GM18499 (cell line): ENCODE measurements around the gene ARPC4.

Experiments
- ATAC-seq: cut with Tn5 transposase; IDR thresholded peaks from one replicate; pipeline ENCODE4 v1.9.1; 2021; ENCODE audit warnings: moderate number of reproducible peaks; ENCODE audit not compliant: insufficient read depth, unreplicated experiment

Gene ARPC4

GRCh38 chr3:9792405-9793160 lies at the start of gene ARPC4, which contains the start of gene TADA3:
Gene ARPC4 (plus strand): TSS chr3:9793082. CDS start chr3:9793122, 40 bp downstream.
Gene TADA3 (minus strand): TSS chr3:9792473. CDS start chr3:9791466, 1,007 bp downstream.
- peak; percentile 61 for ATAC-seq

- no peak for ATAC-seq
These were observed 49.3 kb upstream of the ARPC4 start for GRCh38 chr3:9743548-9743947.

GRCh38 chr3:9744162-9744561 lies 48.7 kb upstream of the ARPC4 start:
- no peak for ATAC-seq

- ATAC-seq = no peak
These were observed 47.4 kb upstream of the ARPC4 start for GRCh38 chr3:9745521-9745920.

GRCh38 chr3:9746330-9746729 lies 46.6 kb upstream of the ARPC4 start:
- no peak for ATAC-seq

- ATAC-seq = no peak
These were observed 45.6 kb upstream of the ARPC4 start for GRCh38 chr3:9747267-9747666.

GRCh38 chr3:9748031-9748430 lies 44.9 kb upstream of the ARPC4 start:
- ATAC-seq = no peak

- ATAC-seq = no peak
These were observed 43.6 kb upstream of the ARPC4 start for GRCh38 chr3:9749296-9749644.

- ATAC-seq = peak; percentile 80
These were observed 43.0 kb upstream of the ARPC4 start, which contains the start of gene OGG1 for GRCh38 chr3:9749645-9750555. Gene OGG1 (plus strand): TSS chr3:9749952. CDS start chr3:9750287, 335 bp downstream.

GRCh38 chr3:9750556-9751411 lies 42.1 kb upstream of the ARPC4 start:
- ATAC-seq = no peak

GRCh38 chr3:9754678-9755077 lies 38.2 kb upstream of the ARPC4 start:
- no peak for ATAC-seq

- ATAC-seq = no peak
These were observed 35.5 kb upstream of the ARPC4 start for GRCh38 chr3:9757427-9757826.

GRCh38 chr3:9760779-9761505 lies 31.9 kb upstream of the ARPC4 start:
- ATAC-seq = no peak

GRCh38 chr3:9761919-9762318 lies 31.0 kb upstream of the ARPC4 start:
- no peak for ATAC-seq

- no peak for ATAC-seq
These were observed 30.0 kb upstream of the ARPC4 start for GRCh38 chr3:9762871-9763270.

GRCh38 chr3:9765865-9766264 lies 27.0 kb upstream of the ARPC4 start:
- ATAC-seq = no peak

GRCh38 chr3:9767418-9767817 lies 25.5 kb upstream of the ARPC4 start:
- no peak for ATAC-seq

GRCh38 chr3:9768141-9768775 lies 24.6 kb upstream of the ARPC4 start:
- no peak for ATAC-seq

- no peak for ATAC-seq
These were observed 23.9 kb upstream of the ARPC4 start for GRCh38 chr3:9769012-9769411.
